Epithelial cell of prostate (primary cell): ENCODE measurements around the gene COL7A1.
"Not testable (repeated sequence)": the region's sequence is repeated elsewhere in the genome, so short reads cannot be mapped to it uniquely, and the experiment has no call there.

Experiments used
- DNase-seq: peaks from one replicate; pipeline ENCODE4 v3.0.0-alpha.2; 2011; ENCODE audit warnings: low read depth, low spot score
- H3K27ac ChIP-seq: fragments of 450-650 bp; 2 replicates; pipeline ENCODE4 v1.5.1; 2017; ENCODE audit warnings: mild to moderate bottlenecking

Gene COL7A1

GRCh38 chr3:48548729-48549705 lies 46.1 kb downstream of the COL7A1 start:
- H3K27ac ChIP-seq: no peak overlapping the region
- no peak for DNase-seq

DNA sequence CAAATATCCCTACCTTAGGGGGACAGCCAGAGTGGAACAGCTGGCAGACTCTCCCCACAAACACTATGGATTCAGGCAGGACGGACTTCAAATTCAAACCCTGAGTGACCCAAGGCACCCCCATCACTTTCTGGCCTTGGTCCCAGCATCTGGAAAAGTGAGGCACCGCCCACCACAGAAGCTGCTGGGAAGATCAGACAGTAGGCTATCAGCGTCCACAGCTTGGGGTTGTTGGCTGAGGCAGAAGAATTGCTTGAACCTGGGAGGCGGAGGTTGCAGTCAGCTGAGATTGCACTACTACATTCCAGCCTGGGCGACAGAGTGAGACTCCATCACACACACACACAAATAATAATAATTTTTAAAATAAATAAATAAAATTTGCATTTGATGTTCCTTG lies 47.0 kb downstream of the COL7A1 start:
- no peak overlapping the region for H3K27ac ChIP-seq
- no peak for DNase-seq

- no peak overlapping the region for H3K27ac ChIP-seq
- DNase-seq: no peak
These were observed 48.8 kb downstream of the COL7A1 start for GRCh38 chr3:48546203-48546829.

DNA sequence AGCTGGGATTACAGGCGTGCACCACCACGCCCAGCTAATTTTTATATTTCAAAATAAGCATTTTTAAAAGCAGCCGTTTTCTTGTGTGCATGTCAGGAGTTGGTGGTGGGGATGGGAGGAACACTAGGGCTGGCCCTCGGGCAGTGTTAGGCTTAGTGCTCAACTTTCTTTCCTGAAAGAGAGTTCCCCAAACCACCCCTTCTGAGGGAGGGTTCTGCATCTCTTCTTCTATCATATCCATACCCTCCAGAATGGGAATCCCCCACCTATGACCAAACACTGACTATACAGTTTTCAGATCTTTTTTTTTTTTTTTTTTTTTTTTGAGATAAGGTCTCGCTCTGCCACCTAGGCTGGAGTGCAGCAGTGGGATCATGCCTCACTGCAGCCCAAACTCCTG lies 51.0 kb downstream of the COL7A1 start:
- DNase-seq: no peak
- no peak overlapping the region for H3K27ac ChIP-seq

- no peak for DNase-seq
- H3K27ac ChIP-seq: no peak overlapping the region
These were observed 51.8 kb downstream of the COL7A1 start for GRCh38 chr3:48543271-48543866.

DNA sequence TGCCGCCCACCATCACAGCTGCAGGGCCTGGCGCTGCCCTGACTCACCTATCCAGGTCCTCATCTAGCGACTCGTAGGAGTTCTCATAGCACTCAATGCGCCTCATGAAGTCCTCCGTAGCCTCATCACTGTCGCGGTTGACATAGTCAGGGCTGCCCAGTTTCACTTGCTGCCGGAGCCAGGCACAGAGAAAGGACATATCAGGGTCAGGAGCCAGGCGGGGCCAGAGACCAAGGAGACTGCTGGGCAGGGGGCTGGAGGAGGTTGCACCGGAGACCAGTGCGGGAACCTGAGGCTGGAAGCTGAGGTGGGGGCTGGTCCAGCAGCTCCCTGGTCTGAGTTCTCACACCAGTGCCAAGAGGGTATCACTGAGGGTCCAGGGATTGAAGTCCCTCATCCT lies 56.7 kb downstream of the COL7A1 start:
- DNase-seq: no peak
- no peak overlapping the region for H3K27ac ChIP-seq

- H3K27ac ChIP-seq: no peak overlapping the region
- DNase-seq: no peak
These were observed 58.3 kb downstream of the COL7A1 start for GRCh38 chr3:48536785-48537184.

GRCh38 chr3:48536116-48536515 lies 59.0 kb downstream of the COL7A1 start:
- no peak for DNase-seq
- peak overlapping the region; percentile 45 for H3K27ac ChIP-seq

GRCh38 chr3:48535578-48535977 lies 59.6 kb downstream of the COL7A1 start:
- peak overlapping the region; percentile 45 for H3K27ac ChIP-seq
- DNase-seq: peak; percentile 89

GRCh38 chr3:48532977-48533337 lies 62.2 kb downstream of the COL7A1 start:
- no peak overlapping the region for H3K27ac ChIP-seq

DNA sequence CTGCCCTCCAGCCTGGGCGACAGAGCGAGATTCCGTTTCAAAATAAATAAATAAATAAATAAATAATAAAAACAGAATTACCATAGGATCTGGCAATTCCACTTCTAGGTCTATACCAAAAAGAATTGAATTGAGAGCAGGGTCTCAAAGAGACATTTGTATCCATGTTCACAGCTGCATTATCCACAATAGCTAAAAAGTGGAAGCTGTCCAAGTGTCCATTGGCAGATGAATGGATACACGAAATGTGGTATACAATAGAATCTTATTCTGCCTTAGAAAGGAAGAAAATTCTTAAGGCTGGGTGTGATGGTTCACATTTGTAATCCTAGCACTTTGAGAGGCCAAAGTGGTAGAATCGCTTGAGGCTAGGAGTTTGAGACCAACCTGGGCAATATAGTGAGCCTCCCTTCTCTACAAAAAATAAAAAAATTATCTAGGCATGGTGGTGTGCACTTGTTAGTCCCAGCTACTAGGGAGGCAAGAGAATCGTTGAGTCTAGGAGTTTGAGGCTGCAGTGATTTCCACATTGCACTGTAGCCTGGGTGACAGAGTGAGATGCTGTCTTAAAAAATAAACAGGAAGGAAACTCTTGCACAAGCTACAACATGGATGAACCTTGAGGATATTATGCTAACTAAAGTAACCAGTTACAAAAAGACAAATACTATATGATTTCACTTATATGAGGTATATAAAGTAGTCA lies 62.7 kb downstream of the COL7A1 start:
- no peak for DNase-seq
- H3K27ac ChIP-seq: no peak overlapping the region

More at GRCh38 chr3:48532977-48533337, 62.2 kb downstream of the COL7A1 start:
- no peak for DNase-seq

- not testable (repeated sequence) for H3K27ac ChIP-seq, DNase-seq
These were observed 64.4 kb downstream of the COL7A1 start for GRCh38 chr3:48530701-48531100.

DNA sequence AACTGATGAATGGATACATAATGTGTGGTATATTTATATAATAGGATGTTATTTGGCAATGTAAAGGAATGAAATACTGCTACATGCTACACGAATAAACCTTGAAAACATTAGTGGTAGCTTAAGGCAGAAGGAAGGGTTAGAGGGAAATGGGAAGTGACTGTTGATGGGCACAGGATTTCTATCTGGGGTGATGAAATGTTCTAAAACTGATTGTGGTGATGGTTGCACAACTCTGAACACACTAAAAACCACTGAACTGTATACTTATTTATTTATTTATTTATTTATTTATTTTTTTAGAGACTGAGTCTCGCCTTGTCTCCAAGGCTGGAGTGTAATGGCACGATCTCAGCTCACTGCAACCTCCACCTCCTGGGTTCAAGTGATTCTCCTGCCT lies 66.4 kb downstream of the COL7A1 start:
- no peak overlapping the region for H3K27ac ChIP-seq
- no peak for DNase-seq

- DNase-seq: no peak
- H3K27ac ChIP-seq: no peak overlapping the region
These were observed 67.1 kb downstream of the COL7A1 start for GRCh38 chr3:48528048-48528447.

DNA sequence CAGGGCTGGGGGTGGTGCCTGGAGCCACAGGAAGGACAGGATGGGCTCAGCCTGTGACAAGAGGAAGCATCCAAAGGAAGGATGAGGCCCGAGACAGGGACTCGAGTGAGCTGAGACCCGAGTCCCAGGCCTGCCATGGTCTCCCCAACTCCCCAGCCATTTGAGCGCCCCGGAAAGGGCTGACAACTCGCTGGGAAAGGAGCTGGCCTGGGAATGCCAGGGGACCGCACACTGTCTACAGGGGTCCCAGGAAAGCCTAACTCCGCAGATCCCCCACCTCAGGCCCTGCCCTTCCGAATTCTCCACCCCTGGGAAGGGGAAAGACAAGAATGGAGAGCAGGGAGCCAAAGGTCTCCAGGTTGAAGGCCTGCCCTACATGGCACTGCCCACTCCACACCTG lies 70.2 kb downstream of the COL7A1 start:
- no peak for DNase-seq
- no peak overlapping the region for H3K27ac ChIP-seq

- DNase-seq: no peak
- no peak overlapping the region for H3K27ac ChIP-seq
These were observed 73.5 kb downstream of the COL7A1 start for GRCh38 chr3:48521635-48522034.

DNA sequence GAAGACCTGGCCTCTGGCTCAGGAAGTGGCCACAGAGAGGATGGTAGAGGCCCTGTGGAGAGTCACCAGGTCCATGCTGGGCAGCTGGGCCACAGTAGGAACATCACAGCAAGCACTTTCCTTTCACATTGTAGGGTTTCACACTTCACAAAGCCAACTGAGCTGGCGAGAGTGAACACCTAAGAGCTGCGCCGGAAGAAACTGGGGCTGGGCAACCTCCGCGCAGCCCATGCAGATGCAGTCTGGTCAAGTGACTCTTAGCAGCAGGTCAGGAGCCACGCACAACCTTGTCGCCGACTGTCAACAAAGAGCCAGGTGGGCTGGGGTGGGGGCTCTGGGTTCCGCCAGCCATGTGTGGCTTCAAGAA lies 75.9 kb downstream of the COL7A1 start:
- no peak overlapping the region for H3K27ac ChIP-seq
- no peak for DNase-seq

DNA sequence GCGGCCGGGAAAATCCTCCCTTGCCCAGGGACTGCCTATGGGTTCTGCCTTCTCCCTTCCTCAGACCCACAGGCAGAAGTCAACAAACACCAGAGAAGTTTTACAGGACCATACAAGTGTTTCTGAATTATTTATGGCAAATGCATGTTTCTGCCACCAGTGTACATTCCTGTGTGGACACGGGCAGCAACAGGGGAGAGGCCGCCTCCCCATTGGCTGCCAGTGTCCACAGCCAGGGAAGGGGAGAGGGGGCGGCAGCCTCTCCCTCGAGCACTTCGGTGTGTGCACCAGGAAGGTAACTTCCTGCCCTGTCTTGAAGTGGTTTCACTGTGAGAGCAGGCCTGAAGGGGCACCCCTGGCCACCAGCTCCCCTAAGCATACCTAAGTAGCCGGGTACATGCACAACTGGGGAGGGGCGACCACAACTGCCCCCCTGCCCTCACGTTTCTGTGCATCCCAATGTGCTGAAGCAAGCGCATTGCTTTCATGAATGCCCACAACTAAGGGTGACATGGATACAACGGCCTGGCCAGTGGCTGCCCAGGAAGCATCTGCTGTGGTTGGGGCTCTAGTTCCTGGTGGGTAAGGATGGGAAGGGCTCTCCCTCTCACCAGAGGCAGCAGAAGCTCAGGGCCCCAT lies 76.4 kb downstream of the COL7A1 start:
- no peak overlapping the region for H3K27ac ChIP-seq
- no peak for DNase-seq

GRCh38 chr3:48518069-48518468 lies 77.1 kb downstream of the COL7A1 start:
- no peak overlapping the region for H3K27ac ChIP-seq
- DNase-seq: no peak

DNA sequence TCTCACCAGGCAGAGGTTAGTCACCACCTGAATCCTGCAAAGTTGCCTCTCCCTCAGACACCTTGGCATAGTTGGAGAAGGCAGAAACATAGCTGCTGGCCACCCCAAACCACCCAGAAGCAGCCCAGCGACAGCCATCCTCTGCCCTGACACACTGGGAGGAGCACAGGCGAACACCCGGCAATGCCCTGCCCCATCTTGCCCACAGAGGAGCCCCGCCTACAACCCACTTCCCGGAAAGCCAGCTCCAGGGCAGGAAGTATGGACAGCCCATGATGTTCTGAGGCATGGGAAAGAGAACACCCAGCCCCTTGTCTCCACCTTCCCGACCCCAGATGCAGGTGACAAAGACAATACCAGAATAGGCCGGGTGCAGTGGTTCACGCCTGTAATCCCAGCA lies 78.6 kb downstream of the COL7A1 start:
- no peak overlapping the region for H3K27ac ChIP-seq
- no peak for DNase-seq
